GM19035 (cell line): ENCODE results near the gene AZGP1.
"Not testable (repeated sequence)": the region's sequence is repeated elsewhere in the genome, so short reads cannot be mapped to it uniquely, and the experiment has no call there.

Experiments
- ATAC-seq: cut with Tn5 transposase; IDR thresholded peaks from one replicate; pipeline ENCODE4 v1.9.1; 2021; ENCODE audit not compliant: unreplicated experiment

AZGP1 gene

GRCh38 chr7:99997545-99998137 is 21.8 kb upstream of the AZGP1 start:
- ATAC-seq: no peak

GRCh38 chr7:99996755-99997544 is 21.1 kb upstream of the AZGP1 start:
- no peak for ATAC-seq

GRCh38 chr7:99994819-99995218 is 19.0 kb upstream of the AZGP1 start:
- ATAC-seq: no peak

GRCh38 chr7:99992330-99993038 is 16.7 kb upstream of the AZGP1 start:
- ATAC-seq: no peak

DNA sequence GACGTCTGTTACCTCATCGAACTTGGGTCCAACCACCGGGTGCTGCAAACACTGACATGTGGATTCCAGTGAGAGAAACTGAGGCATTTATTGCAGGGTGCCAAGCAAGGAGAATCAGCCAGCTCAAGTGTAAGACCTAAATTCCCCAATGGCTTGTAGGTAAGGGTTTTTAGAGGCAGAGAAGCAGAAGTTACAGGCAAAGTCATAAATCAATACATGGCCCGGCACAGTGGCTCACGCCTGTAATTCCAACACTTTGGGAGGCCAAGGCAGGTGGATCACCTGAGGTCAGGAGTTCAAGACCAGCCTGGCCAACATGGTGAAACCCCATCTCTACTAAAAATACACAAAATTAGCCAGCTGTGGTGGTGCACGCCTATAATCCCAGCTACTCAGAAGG is 15.7 kb upstream of the AZGP1 start:
- not testable (repeated sequence) for ATAC-seq

DNA sequence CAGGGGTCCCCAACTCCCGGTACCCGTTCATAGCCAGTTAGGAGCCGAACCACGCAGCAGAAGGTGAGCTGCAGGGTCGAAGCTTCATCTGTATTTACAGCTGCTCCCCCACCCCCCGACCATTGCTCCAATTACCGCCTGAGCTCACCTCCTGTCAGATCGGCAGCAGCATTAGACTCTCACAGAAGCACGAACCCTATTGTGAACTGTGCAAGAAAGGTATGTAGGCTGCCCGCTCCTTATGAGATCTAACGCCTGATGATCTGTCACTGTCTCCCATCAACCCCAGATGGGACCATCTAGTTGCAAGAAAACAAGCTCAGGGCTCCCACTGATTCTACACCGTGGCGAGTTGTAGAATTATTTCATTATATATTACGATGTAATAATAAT is 14.6 kb upstream of the AZGP1 start:
- no peak for ATAC-seq

DNA sequence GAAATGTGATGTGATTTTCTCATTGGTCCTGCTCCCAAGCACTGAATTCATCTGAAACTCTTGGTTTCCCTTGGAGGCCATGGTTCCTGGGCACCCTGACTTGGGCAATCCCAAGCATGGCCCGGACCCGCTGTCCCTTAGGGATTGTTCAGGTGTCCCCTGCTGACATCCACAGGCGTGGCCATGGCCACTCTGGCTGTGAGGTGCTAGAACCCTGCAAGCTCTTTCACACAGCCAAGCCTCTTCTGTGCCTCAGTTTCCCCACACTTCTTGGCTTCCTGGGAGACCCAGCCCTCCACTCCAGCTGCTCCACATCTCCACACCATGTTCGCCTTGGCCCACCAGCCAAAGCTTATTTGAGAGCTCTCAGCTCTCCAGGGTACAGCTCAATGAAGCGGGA is 12.0 kb upstream of the AZGP1 start:
- ATAC-seq: no peak

GRCh38 chr7:99987306-99987705 is 11.5 kb upstream of the AZGP1 start:
- not testable (repeated sequence) for ATAC-seq

DNA sequence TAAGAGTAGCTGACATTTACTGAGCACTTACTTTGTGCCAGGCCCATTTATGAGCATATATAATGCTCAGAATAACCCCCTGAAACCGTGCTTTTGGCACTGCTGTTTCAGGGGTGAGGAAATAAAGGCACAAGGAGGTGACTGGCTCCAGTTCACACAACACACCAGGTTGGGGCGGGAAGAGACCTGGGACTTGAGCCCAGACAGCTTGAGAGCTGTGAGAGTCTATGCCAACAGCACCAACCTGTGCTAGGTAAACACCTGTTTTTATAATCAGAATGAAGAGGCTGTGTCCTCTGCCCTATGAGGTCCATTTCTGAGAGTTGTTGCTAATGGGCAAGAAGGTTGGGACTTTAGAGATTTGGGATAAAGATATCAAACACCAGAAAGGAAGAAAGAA is 8.8 kb upstream of the AZGP1 start:
- ATAC-seq: no peak

DNA sequence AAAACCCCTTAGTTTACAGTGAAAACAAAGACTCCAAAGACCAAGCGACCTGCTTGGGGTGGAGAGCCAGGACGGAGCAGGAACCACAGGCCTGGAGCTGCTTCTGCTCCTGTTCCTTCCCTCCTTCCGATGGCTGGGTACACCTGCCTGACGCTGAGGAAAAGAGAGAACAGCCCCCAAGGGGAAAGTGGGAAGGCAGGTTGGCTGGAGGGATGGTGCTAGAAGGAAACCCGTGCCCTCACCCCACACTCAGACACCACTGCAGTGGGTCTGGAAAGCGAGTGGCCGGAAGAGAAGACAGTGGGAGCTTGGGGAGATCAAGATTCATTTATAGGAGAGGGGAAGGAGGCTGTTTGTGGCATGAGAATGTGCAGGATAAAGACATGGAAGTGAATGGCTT is 5.2 kb upstream of the AZGP1 start:
- ATAC-seq: not testable (repeated sequence)

- not testable (repeated sequence) for ATAC-seq
Measured at GRCh38 chr7:99980448-99980872, 4.6 kb upstream of the AZGP1 start.

DNA sequence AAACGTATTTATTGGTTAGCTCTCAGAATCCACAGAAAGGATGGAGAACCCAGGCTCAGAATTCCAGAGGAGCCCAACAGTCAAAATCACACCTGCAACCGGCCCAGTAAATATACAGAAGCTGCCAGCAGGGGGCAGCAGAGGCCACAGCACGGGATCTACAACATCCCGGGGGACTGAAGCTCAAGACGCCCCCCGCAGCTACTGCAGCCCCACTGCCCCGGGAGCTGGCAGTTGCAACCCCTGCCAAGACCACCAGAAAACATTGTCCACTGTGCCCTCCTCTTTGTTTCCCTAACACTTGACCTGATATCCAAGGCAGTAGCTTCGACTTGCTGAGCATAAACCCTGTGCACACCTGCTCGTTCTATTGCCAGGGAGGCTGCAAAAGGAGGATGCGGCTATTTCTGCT is 4.0 kb upstream of the AZGP1 start:
- ATAC-seq: not testable (repeated sequence)

DNA sequence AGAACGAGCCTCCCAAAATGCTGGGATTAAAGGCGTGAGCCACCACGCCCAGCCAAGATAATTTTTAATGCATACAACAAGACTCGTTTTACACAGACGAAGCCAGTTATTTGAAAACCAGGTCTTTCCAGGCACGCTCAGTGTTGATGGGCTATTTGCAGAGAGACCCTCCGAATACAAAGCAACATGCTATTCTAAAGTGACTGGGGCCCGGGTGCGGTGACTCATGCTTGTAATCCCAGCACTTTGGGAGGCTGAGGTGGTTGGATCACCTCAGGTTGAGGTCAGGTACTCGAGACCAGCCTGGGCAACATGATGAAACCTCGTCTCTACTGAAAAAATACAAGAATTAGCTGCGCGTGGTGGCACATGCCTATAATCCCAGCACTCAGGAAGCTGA is 795 bp upstream of the AZGP1 start:
- ATAC-seq: no peak

GRCh38 chr7:99974681-99975080 is 1.1 kb downstream of the AZGP1 start:
- ATAC-seq: no peak

DNA sequence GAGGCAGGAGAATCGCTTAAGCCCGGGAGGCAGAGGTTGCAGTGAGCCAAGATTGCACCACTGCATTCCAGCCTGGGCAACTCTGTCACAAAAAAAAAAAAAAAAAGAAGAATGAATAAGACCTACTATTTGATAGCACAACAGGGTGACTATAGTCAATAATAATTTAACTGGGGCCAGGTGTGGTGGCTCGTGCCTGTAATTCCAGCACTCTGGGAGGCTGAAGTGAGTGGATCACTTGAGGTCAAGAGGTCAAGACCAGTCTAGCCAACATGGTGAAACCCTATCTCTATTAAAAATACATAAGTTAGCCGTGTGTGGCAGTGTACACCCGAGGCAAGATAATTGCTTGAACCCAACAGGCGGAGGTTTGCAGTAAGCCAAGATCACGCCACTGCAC is 2.0 kb downstream of the AZGP1 start:
- ATAC-seq: not testable (repeated sequence)

- ATAC-seq: no peak
Measured at GRCh38 chr7:99971242-99971641, 4.6 kb downstream of the AZGP1 start.

DNA sequence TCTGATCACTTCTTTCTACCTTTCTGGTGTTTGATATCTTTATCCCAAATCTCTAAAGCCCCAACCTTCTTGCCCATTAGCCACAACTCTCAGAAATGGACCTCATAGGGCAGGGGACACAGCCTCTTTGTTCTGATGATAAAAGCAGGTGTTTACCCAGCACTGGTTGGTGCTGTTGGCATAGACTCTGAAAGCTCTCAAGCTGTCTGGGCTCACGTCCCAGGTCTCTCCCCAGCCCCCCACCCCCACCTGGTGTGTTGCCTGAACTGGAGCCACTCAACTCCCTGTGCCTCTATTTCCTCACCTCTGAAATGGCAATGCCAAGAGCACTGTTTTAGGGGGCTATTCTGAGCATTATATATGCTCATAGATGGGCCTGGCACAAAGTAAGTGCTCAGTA is 6.0 kb downstream of the AZGP1 start:
- ATAC-seq: not testable (repeated sequence)

DNA sequence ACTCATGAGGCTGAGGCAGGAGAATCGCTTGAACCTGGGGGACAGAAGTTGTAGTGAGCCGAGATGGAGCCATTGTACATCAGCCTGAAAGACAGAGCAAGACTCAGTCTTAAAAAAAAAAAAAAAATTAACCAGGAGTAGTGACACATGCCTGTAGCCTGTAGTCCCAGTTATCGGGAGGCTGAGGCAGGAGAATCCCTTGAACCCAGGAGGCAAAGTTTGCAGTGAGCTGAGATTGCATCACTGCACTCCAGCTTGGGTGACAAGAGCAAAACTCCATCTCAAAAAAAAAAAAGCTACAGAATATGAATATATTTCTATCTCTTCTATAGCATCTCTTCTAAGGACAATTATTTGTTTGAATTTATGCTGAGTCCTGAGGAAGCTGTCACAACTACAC is 6.5 kb downstream of the AZGP1 start:
- no peak for ATAC-seq

GRCh38 chr7:99958564-99959227 is 17.1 kb downstream of the AZGP1 start:
- ATAC-seq: no peak

DNA sequence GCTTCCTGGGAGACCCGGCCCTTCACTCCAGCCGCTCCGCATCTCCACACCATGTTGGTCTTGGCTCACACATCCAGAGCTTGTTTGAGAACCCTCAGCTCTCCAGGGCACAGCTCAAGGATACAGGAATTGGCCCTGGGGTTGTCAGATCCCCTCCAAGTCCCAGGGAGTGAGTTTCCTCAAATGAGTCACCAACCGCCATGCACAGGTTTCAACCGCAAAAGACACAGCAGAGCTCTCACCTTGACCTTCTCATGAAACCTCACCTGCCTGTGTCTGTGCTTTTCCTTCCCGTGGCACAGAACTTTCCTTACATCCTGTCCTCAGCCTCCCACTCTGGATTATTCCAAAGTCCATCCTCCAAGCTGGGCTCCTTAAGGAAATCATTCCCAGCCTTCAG is 20.6 kb downstream of the AZGP1 start:
- ATAC-seq: no peak

- ATAC-seq: not testable (repeated sequence)
Measured at GRCh38 chr7:99954643-99955042, 21.2 kb downstream of the AZGP1 start.

GRCh38 chr7:99953649-99954048 is 22.2 kb downstream of the AZGP1 start:
- ATAC-seq: no peak
